Osteoblast (primary cell): Measurements from ENCODE around the gene DIO3. TPM values are rescaled to one million over a fixed set of nuclear protein-coding genes. Genes with fewer than 3 reads are reported as not detected.
"Not testable (repeated sequence)": the region's sequence is repeated elsewhere in the genome, so short reads cannot be mapped to it uniquely, and the experiment has no call there.

Experiments used
- DNase-seq: peaks from one replicate; pipeline ENCODE4 v3.0.0; 2011; ENCODE audit warnings: low spot score, mixed read lengths; ENCODE audit not compliant: insufficient read length; ENCODE audit errors: missing footprints
- H2AFZ ChIP-seq: 2 replicates; pipeline ENCODE4 v1.6.0; 2011; ENCODE audit warnings: mild to moderate bottlenecking, low read length
- H3K27ac ChIP-seq: 2 replicates; pipeline ENCODE4 v1.5.1; 2011; ENCODE audit warnings: mild to moderate bottlenecking, low read depth, low read length, moderate library complexity
- H3K27me3 ChIP-seq: 2 replicates; pipeline ENCODE4 v1.6.0; 2012; ENCODE audit warnings: mild to moderate bottlenecking, control low read depth, inconsistent platforms, low read length, moderate library complexity; ENCODE audit not compliant: insufficient read depth
- H3K36me3 ChIP-seq: 2 replicates; pipeline ENCODE4 v1.5.1; 2011; ENCODE audit warnings: mild to moderate bottlenecking, low read length, control low read depth, moderate library complexity; ENCODE audit not compliant: insufficient read depth
- H3K4me1 ChIP-seq: 2 replicates; pipeline ENCODE4 v1.5.1; 2011; ENCODE audit warnings: mild to moderate bottlenecking, low read length, control low read depth, moderate library complexity; ENCODE audit not compliant: insufficient read depth
- H3K4me2 ChIP-seq: 2 replicates; pipeline ENCODE4 v1.6.0; 2011; ENCODE audit warnings: mild to moderate bottlenecking, low read length; ENCODE audit not compliant: insufficient read depth
- H3K4me3 ChIP-seq: fragments of 200-600 bp; sonication (generic); 3 replicates; pipeline ENCODE4 v1.5.1; 2012; ENCODE audit warnings: mild to moderate bottlenecking, low read length, inconsistent platforms; ENCODE audit not compliant: insufficient read depth
- H3K79me2 ChIP-seq: 2 replicates; pipeline ENCODE4 v1.6.0; 2012; ENCODE audit warnings: mild to moderate bottlenecking, low read length, control low read depth, inconsistent platforms; ENCODE audit not compliant: insufficient read depth
- H3K9me3 ChIP-seq: 2 replicates; pipeline ENCODE4 v1.5.1; 2011; ENCODE audit warnings: low read depth, low read length, control low read depth
- H4K20me1 ChIP-seq: 2 replicates; pipeline ENCODE4 v1.6.0; 2012; ENCODE audit warnings: mild to moderate bottlenecking, low read length, control low read depth; ENCODE audit not compliant: insufficient read depth
- total RNA-seq: library from RNA; depleted of rRNA; stranded (reverse); fragments of >200 nt; gene quantifications from 2 replicates; pipeline ENCODE4 v1.2.3, GENCODE V29; 2012
- TF ChIP-seq, protein P1 (sequence below): IDR thresholded peaks from 2 replicates; pipeline ENCODE4 v1.5.1; 2011; ENCODE audit warnings: mild to moderate bottlenecking, low read depth, low read length, moderate library complexity; ENCODE audit errors: extremely low read depth

The DIO3 gene
- total RNA-seq, 1 donor: not detected

DNA sequence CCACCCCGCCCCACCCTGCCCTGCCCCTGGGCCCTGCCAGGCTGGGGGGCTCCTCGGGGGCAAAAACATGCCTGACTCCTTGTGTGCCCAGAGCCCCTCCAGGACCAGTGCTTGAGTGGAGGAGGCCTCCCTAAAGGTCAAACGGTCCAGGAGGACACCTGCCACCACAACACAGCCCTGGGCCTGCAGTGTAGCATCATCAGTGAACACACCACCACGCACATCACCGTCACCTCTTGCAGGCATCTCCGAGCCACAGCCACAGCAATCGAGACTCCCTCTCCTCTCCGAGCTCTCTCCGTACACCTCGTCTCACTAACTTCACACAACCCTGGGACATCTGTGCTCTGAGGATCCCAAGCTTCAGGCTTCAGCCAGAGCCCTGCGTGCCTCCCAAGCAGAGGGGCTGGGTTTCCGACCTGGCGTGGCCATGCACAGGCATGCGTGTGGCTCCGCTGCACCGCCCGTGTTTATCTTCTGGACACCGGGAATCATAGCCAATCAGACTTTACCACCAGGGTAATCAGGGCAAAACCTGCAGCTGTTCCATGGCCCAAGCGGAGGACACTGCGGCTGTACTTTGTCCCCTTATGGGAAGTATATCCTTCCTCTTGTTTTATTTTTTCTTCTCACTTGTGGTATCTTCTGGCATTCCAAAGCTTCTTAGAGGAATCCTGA is 6.2 kb upstream of the DIO3 start:
- Histone ChIP-seq H3K27ac (no peak overlapping the region), H2AFZ (no peak overlapping the region), H3K9me3 (no peaks in the 10 kb centered on the region), H3K4me2 (no peak overlapping the region), H3K4me1 (no peaks in the 10 kb centered on the region), H3K4me3 (no peak overlapping the region), H3K27me3 (peaks cover 33% of the 10 kb centered on the region), H4K20me1 (peaks cover 3% of the 10 kb centered on the region), H3K79me2 (no peaks in the 10 kb centered on the region), H3K36me3 (no peaks in the 10 kb centered on the region)
- TF ChIP-seq, protein P1, sequence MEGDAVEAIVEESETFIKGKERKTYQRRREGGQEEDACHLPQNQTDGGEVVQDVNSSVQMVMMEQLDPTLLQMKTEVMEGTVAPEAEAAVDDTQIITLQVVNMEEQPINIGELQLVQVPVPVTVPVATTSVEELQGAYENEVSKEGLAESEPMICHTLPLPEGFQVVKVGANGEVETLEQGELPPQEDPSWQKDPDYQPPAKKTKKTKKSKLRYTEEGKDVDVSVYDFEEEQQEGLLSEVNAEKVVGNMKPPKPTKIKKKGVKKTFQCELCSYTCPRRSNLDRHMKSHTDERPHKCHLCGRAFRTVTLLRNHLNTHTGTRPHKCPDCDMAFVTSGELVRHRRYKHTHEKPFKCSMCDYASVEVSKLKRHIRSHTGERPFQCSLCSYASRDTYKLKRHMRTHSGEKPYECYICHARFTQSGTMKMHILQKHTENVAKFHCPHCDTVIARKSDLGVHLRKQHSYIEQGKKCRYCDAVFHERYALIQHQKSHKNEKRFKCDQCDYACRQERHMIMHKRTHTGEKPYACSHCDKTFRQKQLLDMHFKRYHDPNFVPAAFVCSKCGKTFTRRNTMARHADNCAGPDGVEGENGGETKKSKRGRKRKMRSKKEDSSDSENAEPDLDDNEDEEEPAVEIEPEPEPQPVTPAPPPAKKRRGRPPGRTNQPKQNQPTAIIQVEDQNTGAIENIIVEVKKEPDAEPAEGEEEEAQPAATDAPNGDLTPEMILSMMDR: no peak
- DNase-seq: peak; percentile 89

DNA sequence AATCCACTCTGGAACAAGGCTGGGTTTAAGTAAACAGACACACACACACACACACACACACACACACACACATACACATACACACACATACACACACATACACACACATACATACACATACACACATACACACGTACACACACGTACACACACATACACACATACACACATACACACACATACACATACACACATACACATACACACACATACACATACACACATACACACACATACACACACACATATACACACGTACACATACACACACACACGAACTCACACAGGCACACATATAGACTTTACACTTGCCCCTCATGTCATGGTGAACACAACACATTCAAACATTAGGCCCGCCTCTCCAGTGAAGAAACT is 5.6 kb upstream of the DIO3 start:
- not testable (repeated sequence) for H4K20me1 ChIP-seq, H3K4me1 ChIP-seq, DNase-seq, H3K36me3 ChIP-seq, H3K4me3 ChIP-seq, H3K9me3 ChIP-seq, H3K4me2 ChIP-seq, H2AFZ ChIP-seq, H3K27ac ChIP-seq, H3K79me2 ChIP-seq
- H3K27me3 ChIP-seq: peaks cover 33% of the 10 kb centered on the region

DNA sequence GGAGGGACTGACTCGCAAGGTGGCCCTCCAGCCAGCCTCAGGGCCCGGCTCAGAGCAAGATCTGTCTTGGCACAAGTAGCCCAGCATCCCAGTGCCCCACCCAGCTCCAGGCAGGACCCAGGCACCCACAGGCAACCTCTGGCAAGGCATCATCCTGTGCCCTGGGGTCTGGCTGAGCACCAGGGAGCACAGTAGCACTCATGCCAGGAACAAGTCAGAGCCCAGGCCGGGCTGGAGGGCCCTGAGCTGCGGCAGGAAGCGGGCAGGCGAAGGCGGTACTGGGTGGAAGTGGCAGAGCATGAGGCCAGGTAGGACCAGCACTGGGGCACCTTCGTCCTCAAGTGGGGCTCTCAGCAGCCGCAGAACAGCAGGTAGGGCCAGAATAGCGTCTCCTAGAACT is 5.2 kb upstream of the DIO3 start:
- H3K4me1 ChIP-seq: no peaks in the 10 kb centered on the region
- H3K4me2 ChIP-seq: no peak overlapping the region
- no peak overlapping the region for H3K27ac ChIP-seq
- no peak overlapping the region for H2AFZ ChIP-seq
- H3K36me3 ChIP-seq: no peaks in the 10 kb centered on the region
- H3K9me3 ChIP-seq: no peaks in the 10 kb centered on the region
- no peak overlapping the region for H3K4me3 ChIP-seq
- no peaks in the 10 kb centered on the region for H3K79me2 ChIP-seq
- peak; percentile 92 for DNase-seq
- peaks cover 3% of the 10 kb centered on the region for H4K20me1 ChIP-seq
- TF ChIP-seq, protein P1: no peak
- H3K27me3 ChIP-seq: peaks cover 33% of the 10 kb centered on the region

DNA sequence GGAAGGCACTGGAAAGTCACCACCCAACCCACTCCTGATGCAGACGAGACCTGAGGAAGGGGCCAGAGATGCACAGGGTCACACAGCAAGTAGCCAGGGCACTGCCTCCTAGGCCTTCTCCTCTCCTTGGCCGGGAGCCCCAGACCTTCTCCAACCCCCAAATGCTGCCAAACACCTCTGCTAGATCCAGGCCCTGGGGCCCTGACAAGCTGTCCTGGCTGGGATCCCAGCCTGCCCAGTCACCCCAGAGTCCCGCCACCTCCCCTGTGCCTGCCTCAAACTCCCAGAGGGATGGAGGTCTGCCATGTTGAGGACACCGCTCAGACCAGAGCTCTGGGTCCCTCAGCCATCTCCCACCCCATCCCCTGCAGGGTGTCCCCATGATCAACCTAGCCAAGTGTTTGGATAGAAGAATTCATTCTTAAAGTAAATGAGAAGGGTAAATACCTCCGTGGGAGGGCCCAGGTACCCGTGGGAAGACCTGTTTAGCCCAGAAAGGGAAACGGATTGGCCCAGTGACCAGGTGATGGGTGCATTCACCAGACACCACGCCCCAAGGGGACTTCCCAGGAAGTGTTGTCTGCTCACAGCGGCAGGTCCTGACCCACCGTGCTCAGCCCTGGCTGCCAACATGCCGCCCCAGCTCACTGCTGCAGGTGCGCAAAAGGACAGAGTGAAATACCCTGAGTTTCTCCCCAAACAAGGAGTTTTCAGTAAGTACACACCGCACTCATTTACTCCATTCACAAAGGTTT is 4.6 kb upstream of the DIO3 start:
- Histone ChIP-seq H3K79me2 (no peaks in the 10 kb centered on the region), H3K27me3 (peaks cover 38% of the 10 kb centered on the region), H4K20me1 (peaks cover 3% of the 10 kb centered on the region), H3K9me3 (no peaks in the 10 kb centered on the region), H3K27ac (no peak overlapping the region), H3K4me3 (no peak overlapping the region), H3K4me2 (no peak overlapping the region), H2AFZ (no peak overlapping the region), H3K4me1 (no peaks in the 10 kb centered on the region), H3K36me3 (no peaks in the 10 kb centered on the region)
- TF ChIP-seq, protein P1: no peak
- peak; percentile 87 for DNase-seq
